Measurements from ENCODE around the gene PPP2R2C. TPM values are rescaled to one million over a fixed set of nuclear protein-coding genes. Genes with fewer than 3 reads are reported as not detected.

Gene PPP2R2C
- total RNA-seq, 1 experiment from 2014 or later: 26.7 TPM

GRCh38 chr4:6414578-6414977 is 57.8 kb downstream of the PPP2R2C start:
- TF ChIP-seq REST (IDR thresholded peaks at IDR 0.05; ENCODE audit: insufficient read depth in 1 of 2, low read depth in 2 of 2, low read length in 1 of 2): no peak
- TF ChIP-seq SIN3A (IDR thresholded peaks at IDR 0.05; ENCODE audit: borderline replicate concordance, insufficient read depth, low read depth, low read length): no peak
- TF ChIP-seq POLR2AphosphoS5 (IDR thresholded peaks at IDR 0.05; ENCODE audit: low read depth, low read length): no peak
- TF ChIP-seq TCF7L2 (IDR thresholded peaks at IDR 0.05; ENCODE audit: low read depth, low read length): no peak
- TF ChIP-seq CTCF (IDR thresholded peaks at IDR 0.05): no peak
- POLR2A ChIA-PET: no interaction called here
- no peak overlapping the region for H3K27ac ChIP-seq (ENCODE audit: low read length)
- no peaks in the 10 kb centered on the region for H3K36me3 ChIP-seq (ENCODE audit: control insufficient read depth, insufficient read depth, low read length)
- CTCF ChIA-PET: no interaction called here
- in situ Hi-C loops (cut with HindIII; ENCODE audit: low pct_unique_long_range_greater_than_20kb, low sequenced_read_pairs): no loop called here
- no TSS peak for BruUV-seq (replicated peaks)
- ATAC-seq: no peak
- no peaks in the 10 kb centered on the region for H3K27me3 ChIP-seq (ENCODE audit: control insufficient read depth, insufficient read depth, low read length)
- intact Hi-C loops (cut with micrococcal nuclease; ENCODE audit: unreplicated experiment): no loop called here
- H3K4me3 ChIP-seq (ENCODE audit: low read depth in 2 of 2, low read length in 2 of 2): no peak overlapping the region
- no peak for DNase-seq (ENCODE audit: low read depth, low spot score)
- no peaks in the 10 kb centered on the region for H3K9me3 ChIP-seq (ENCODE audit: control insufficient read depth, insufficient read depth, low read depth, low read length)
- H3K4me1 ChIP-seq (ENCODE audit: control insufficient read depth, insufficient read depth, low read length): 0 out of 2 replicates have a peak, but pooled peaks cover 3% of the 10 kb centered on the region

GRCh38 chr4:6410664-6411063 is 61.8 kb downstream of the PPP2R2C start:
- H3K4me3 ChIP-seq (ENCODE audit: low read depth in 2 of 2, low read length in 2 of 2): no peak overlapping the region
- ATAC-seq (no peak), DNase-seq (ENCODE audit: low read depth, low spot score) (no peak)
- H3K4me1 ChIP-seq (ENCODE audit: control insufficient read depth, insufficient read depth, low read length): no peaks in the 10 kb centered on the region; the same call in 1 of the 2 replicates
- no peak overlapping the region for H3K27ac ChIP-seq (ENCODE audit: low read length)
- no peaks in the 10 kb centered on the region for H3K36me3 ChIP-seq (ENCODE audit: control insufficient read depth, insufficient read depth, low read length)
- no peaks in the 10 kb centered on the region for H3K27me3 ChIP-seq (ENCODE audit: control insufficient read depth, insufficient read depth, low read length)
- in situ Hi-C loops (cut with HindIII; ENCODE audit: low pct_unique_long_range_greater_than_20kb, low sequenced_read_pairs) (no loop called here), intact Hi-C loops (cut with micrococcal nuclease; ENCODE audit: unreplicated experiment) (no loop called here)
- no peaks in the 10 kb centered on the region for H3K9me3 ChIP-seq (ENCODE audit: control insufficient read depth, insufficient read depth, low read depth, low read length)
- BruUV-seq (replicated peaks): no TSS peak
- ChIA-PET POLR2A (no interaction called here), CTCF (no interaction called here)
- no peak for TF ChIP-seq POLR2AphosphoS5 (IDR thresholded peaks at IDR 0.05; ENCODE audit: low read depth, low read length)
- no peak for TF ChIP-seq CTCF (IDR thresholded peaks at IDR 0.05)
- TF ChIP-seq SIN3A (IDR thresholded peaks at IDR 0.05; ENCODE audit: borderline replicate concordance, insufficient read depth, low read depth, low read length): no peak
